Measurements from ENCODE around the gene ANKS6. TPM values are rescaled to one million over a fixed set of nuclear protein-coding genes. Genes with fewer than 3 reads are reported as not detected.

Gene ANKS6
- total and polyA plus RNA-seq, 4 donors: 16.7 to 35.5 (median 25.0) TPM

DNA sequence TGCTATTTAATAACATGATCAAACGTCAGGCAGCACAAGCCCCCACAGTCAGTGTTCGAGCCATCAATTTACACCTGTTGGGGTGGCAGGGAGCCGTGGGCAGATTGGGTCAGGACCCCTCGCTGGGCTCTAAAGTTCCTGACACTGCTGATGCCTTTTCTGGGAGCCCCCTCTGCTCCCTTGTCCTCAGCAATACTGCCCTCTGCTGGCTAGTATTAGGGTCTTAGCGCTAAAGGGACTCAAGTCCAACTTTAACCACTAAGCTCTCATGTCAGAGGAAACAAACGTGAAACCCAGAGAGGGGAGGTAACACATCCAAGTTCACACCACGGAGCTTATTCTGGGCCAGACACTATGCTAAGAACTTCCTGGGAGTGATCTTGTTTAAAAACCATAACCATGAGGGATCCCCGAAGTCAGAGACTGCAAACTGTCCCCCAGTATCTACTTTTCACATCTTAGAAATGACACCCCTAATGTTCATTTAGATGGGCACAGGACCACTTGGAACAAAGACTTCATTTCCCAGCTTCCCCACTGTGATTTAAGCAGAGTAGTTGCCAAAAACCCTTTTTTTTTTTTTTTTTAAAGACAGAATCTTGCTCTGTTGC lies 20.4 kb downstream of the ANKS6 start:
- H3K27me3 ChIP-seq (ENCODE audit: control insufficient read depth in 3 of 3, insufficient read depth in 3 of 3, low read length in 2 of 3): no peaks in the 10 kb centered on the region
- H3K4me1 ChIP-seq (ENCODE audit: control insufficient read depth in 5 of 5, insufficient read depth in 5 of 5, low read length in 5 of 5): no peaks in the 10 kb centered on the region
- 42 to 48% methylated on average over 8 of the region's 8 CpGs for WGBS, 2 donors
- ATAC-seq (ENCODE audit: insufficient read depth, low FRiP score) (no peak), DNase-seq (peak; percentile 63 to 77 (median 69))
- no peak overlapping the region for H3K9ac ChIP-seq (ENCODE audit: insufficient read depth in 1 of 2, low read length in 2 of 2)
- no peaks in the 10 kb centered on the region for H3K9me3 ChIP-seq (ENCODE audit: control insufficient read depth in 4 of 4, insufficient read depth in 3 of 4, low read length in 3 of 4)
- peaks cover 6 to 35% (median 26%) of the 10 kb centered on the region in 4 donors for H3K36me3 ChIP-seq (ENCODE audit: control insufficient read depth in 4 of 4, insufficient read depth in 4 of 4, low read length in 4 of 4)
- H3K4me3 ChIP-seq: no peak overlapping the region
- H3K27ac ChIP-seq (ENCODE audit: low read depth in 1 of 2, low read length in 1 of 2): no peak overlapping the region
- TF ChIP-seq, protein P1, sequence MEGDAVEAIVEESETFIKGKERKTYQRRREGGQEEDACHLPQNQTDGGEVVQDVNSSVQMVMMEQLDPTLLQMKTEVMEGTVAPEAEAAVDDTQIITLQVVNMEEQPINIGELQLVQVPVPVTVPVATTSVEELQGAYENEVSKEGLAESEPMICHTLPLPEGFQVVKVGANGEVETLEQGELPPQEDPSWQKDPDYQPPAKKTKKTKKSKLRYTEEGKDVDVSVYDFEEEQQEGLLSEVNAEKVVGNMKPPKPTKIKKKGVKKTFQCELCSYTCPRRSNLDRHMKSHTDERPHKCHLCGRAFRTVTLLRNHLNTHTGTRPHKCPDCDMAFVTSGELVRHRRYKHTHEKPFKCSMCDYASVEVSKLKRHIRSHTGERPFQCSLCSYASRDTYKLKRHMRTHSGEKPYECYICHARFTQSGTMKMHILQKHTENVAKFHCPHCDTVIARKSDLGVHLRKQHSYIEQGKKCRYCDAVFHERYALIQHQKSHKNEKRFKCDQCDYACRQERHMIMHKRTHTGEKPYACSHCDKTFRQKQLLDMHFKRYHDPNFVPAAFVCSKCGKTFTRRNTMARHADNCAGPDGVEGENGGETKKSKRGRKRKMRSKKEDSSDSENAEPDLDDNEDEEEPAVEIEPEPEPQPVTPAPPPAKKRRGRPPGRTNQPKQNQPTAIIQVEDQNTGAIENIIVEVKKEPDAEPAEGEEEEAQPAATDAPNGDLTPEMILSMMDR (IDR thresholded peaks at IDR 0.05; ENCODE audit: control extremely low read depth, extremely low read depth): peak; percentile 36

DNA sequence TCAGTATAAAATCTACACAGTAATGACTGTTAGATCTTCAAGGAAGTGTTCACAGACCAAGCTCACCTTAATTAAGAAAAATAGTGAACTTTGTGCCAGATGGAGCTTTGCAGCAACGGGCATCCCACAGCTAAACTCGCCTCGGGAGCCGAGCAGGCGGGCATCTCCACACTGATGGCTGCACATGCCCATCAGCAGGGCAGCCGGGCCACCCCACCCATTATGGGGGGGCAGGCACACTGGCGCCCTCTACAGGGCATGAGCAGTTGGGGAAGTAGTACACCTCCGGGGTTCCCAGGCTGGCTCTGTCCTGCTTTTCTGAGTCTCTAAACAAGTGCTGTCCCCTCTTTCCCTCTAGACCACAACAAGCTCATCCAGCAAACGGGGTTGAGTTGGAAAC lies 21.6 kb downstream of the ANKS6 start:
- no peak for ATAC-seq (ENCODE audit: insufficient read depth, low FRiP score)
- Histone ChIP-seq H3K9ac (ENCODE audit: insufficient read depth in 1 of 2, low read length in 2 of 2) (no peak overlapping the region), H3K27me3 (ENCODE audit: control insufficient read depth in 3 of 3, insufficient read depth in 3 of 3, low read length in 2 of 3) (no peaks in the 10 kb centered on the region), H3K27ac (ENCODE audit: low read depth in 1 of 2, low read length in 1 of 2) (no peak overlapping the region), H3K4me1 (ENCODE audit: control insufficient read depth in 5 of 5, insufficient read depth in 5 of 5, low read length in 5 of 5) (no peaks in the 10 kb centered on the region), H3K36me3 (ENCODE audit: control insufficient read depth in 4 of 4, insufficient read depth in 4 of 4, low read length in 4 of 4) (peaks cover 6 to 41% (median 32%) of the 10 kb centered on the region in 4 donors), H3K4me3 (no peak overlapping the region), H3K9me3 (ENCODE audit: control insufficient read depth in 4 of 4, insufficient read depth in 3 of 4, low read length in 3 of 4) (no peaks in the 10 kb centered on the region)
- TF ChIP-seq, protein P1 (IDR thresholded peaks at IDR 0.05; ENCODE audit: control extremely low read depth, extremely low read depth): no peak
- 90 to 91% methylated on average over 9 of the region's 9 CpGs for WGBS, 2 donors
- no peak for DNase-seq

DNA sequence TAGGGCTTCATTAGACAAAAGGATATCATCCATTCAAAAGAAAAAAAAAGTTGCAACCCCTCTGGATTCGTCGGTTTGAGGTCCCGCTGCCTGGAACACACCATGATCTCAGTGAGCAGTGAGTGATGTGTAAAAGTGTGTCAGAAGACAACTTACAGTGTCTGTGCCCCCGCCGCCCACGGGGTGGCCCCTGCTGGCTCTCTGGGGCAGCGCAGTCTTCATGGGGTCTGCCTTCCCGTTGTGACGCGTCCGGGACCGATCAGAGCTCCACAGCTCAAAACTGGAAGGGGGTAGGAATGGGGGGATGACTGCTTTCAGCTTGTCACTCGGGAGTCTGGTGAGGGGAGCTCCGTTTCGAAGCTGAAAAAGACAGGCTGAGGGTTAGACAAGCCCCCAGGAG lies 22.6 kb downstream of the ANKS6 start:
- Histone ChIP-seq H3K4me3 (no peak overlapping the region), H3K4me1 (ENCODE audit: control insufficient read depth in 5 of 5, insufficient read depth in 5 of 5, low read length in 5 of 5) (no peaks in the 10 kb centered on the region), H3K27ac (ENCODE audit: low read depth in 1 of 2, low read length in 1 of 2) (no peak overlapping the region), H3K36me3 (ENCODE audit: control insufficient read depth in 4 of 4, insufficient read depth in 4 of 4, low read length in 4 of 4) (peaks cover 6 to 41% (median 32%) of the 10 kb centered on the region in 4 donors), H3K9me3 (ENCODE audit: control insufficient read depth in 4 of 4, insufficient read depth in 3 of 4, low read length in 3 of 4) (no peaks in the 10 kb centered on the region), H3K27me3 (ENCODE audit: control insufficient read depth in 3 of 3, insufficient read depth in 3 of 3, low read length in 2 of 3) (no peaks in the 10 kb centered on the region), H3K9ac (ENCODE audit: insufficient read depth in 1 of 2, low read length in 2 of 2) (no peak overlapping the region)
- no peak for ATAC-seq (ENCODE audit: insufficient read depth, low FRiP score)
- WGBS, 2 donors: 93 to 96% methylated on average over 15 of the region's 15 CpGs
- TF ChIP-seq, protein P1 (IDR thresholded peaks at IDR 0.05; ENCODE audit: control extremely low read depth, extremely low read depth): no peak
- no peak for DNase-seq

Data from lung (tissue), 12 donors.